ENCODE data around the gene FAM83G.

The FAM83G gene

DNA sequence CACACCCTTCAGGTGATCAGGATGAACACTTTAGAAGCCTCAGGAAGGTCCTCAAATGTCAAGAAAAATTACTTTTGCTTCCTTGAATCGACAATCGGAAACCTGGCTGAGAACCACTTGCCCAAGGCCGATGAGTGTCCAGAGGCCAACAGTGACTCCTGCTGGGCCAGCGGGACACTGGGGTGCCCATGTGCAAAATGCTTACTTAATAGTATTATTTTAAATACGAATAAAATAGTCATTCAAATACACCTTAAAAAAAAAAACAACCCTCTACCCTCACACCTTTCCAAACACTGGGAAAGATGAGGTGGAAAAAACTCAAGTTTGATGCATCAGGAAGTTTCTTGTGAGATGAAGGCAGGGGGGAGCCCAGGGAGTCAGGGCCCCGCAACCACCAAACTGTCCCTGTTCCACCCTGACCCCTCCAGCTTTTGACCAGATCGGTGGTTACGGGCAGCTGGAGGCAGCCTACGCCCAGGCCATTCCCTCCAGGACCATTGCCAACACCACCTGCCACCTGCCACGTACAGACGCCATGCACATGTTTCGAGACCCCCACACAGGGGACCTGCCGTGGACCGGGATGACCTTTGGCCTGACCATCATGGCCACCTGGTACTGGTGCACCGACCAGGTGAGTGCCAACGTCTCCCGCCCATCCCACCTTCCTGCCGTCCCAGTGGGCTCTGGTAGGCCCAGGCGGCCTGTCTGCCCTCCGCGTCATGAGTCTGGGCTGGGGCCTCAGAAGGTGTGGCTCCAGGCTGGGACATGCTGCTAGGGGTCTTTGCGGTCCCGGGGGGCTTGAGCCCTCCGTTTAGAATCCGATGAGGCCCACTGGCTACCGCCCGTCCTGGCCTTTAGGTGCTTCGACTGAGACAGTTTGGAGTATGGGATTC is 33.7 kb downstream of the FAM83G start:
- H3K4me3 ChIP-seq (ENCODE audit: low read depth, low read length), result no peak overlapping the region
- TF ChIP-seq, protein P1, sequence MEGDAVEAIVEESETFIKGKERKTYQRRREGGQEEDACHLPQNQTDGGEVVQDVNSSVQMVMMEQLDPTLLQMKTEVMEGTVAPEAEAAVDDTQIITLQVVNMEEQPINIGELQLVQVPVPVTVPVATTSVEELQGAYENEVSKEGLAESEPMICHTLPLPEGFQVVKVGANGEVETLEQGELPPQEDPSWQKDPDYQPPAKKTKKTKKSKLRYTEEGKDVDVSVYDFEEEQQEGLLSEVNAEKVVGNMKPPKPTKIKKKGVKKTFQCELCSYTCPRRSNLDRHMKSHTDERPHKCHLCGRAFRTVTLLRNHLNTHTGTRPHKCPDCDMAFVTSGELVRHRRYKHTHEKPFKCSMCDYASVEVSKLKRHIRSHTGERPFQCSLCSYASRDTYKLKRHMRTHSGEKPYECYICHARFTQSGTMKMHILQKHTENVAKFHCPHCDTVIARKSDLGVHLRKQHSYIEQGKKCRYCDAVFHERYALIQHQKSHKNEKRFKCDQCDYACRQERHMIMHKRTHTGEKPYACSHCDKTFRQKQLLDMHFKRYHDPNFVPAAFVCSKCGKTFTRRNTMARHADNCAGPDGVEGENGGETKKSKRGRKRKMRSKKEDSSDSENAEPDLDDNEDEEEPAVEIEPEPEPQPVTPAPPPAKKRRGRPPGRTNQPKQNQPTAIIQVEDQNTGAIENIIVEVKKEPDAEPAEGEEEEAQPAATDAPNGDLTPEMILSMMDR (IDR thresholded peaks at IDR 0.05; ENCODE audit: borderline replicate concordance, insufficient read depth, low read depth, low read length), result no peak

DNA sequence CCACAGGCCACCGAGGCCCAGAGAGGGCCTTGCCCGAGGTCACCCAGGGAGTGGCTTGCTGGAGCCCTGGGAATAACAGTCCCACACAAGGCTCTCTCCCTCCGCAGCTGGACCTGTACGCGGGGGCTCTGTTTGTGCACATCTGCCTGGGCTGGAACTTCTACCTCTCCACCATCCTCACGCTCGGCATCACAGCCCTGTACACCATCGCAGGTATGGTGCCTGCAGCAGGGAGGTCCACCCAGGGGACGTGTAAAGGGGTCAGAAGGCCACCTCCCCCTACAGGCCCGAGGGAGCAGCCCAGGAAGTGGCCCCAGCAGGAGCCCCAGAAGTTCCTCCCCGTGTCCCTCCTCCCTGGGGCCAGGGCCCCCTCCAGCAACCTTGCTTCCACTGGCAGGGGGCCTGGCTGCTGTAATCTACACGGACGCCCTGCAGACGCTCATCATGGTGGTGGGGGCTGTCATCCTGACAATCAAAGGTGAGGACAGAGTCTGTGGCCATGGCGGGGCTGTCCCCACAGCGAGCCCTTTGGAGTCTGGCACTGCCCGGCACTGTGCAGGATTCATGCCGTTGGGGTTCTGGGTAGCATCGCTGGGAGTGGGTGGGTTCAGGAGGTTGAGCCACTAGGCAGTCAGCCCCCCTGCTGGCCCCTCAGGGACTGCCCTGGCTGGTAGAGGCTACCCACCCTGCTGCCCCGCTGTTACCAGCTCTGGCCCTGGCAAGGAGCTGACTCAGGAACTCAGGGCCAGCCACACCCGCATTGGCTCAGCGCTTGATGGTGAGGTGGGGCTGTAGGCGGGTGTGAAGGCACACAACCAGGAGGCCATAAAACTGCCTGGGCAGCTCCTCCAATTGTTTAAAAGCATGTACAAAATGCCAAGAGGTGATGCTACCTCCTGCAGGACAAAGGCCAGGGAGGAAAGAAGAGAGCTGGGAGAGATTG is 35.3 kb downstream of the FAM83G start:
- TF ChIP-seq, protein P1 (IDR thresholded peaks at IDR 0.05; ENCODE audit: borderline replicate concordance, insufficient read depth, low read depth, low read length), result no peak
- no peak overlapping the region for H3K4me3 ChIP-seq (ENCODE audit: low read depth, low read length)

DNA sequence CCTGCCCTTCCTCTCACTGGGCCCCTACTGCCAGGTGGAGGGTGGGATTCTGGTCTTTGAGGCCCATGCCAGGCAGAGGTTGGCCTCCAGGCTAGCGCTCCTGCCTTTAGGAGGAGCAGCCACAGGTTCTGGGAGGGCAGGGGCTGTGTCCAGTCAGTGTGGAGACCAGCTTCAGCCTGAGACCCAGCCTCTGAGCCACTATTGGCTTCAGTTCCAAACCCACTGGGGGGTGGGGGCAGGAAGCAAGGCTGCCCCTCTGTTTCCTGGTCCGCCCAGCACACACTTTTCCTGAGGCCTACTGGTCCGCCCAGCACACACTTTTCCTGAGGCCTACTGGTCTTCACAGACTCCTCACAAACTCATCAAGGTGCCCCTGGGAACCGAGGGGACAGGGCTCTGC is 36.2 kb downstream of the FAM83G start:
- H3K4me3 ChIP-seq (ENCODE audit: low read depth, low read length), result no peak overlapping the region
- TF ChIP-seq, protein P1 (IDR thresholded peaks at IDR 0.05; ENCODE audit: borderline replicate concordance, insufficient read depth, low read depth, low read length), result no peak

DNA sequence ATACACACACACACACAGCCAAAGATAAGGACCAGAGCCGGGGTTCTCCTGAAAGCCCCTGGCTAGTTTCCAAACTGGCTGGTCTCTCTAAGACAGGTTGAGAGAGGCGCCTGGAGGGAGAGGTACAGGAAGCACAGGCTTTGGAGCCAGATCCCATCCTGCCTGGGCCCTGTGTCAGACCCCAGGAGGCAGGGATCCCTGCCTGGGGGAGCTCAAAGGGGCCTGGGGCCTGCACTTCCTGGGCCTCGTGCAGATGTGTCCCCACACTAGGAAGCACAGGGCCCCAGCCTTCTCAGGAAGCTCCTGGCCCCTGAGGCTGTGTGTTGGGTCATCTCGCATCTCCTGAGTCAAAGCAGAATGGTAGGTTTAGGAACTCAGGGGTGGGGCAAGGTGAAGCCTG is 36.6 kb downstream of the FAM83G start:
- H3K4me3 ChIP-seq (ENCODE audit: low read depth, low read length), result no peak overlapping the region
- TF ChIP-seq, protein P1 (IDR thresholded peaks at IDR 0.05; ENCODE audit: borderline replicate concordance, insufficient read depth, low read depth, low read length), result no peak

DNA sequence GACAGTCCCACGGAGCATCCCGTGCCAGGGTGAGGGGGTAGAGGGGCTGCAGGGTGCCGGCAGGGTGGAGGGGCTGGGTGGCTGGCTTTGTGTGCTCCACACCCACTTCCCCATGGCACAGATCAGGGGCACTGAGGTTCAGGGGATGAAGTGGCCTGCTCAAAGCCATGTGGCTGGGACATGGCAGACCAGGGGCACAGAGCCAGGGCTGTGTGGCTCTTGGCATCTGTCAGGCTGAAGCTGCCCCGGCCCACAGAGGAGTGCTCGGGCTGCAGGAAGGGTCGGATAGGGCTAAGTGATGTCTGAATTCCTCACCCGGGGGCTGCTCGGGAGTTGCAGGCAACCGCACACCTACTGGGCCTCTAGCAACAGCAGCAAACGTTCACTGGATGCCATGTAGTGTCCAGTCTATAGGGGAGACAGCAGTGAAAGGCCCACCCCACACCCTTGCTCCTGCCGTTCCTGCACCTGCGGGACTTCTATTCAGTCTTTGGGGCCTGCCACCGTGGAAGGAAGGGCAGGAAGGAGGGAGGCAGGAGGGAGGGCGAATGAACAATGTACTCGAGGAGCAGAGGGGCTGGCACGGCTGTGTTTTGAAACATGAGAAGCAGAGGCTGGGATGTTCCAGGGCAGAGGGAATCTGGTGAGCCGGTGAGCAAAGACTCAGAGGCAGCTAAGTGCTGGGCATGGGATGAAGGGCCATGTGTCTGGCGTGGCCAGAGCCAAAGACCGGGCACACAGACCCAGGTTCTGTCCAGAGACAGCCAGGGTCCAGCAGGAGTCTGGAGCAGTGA is 37.5 kb downstream of the FAM83G start:
- no peak overlapping the region for H3K4me3 ChIP-seq (ENCODE audit: low read depth, low read length)
- TF ChIP-seq, protein P1 (IDR thresholded peaks at IDR 0.05; ENCODE audit: borderline replicate concordance, insufficient read depth, low read depth, low read length), result no peak

DNA sequence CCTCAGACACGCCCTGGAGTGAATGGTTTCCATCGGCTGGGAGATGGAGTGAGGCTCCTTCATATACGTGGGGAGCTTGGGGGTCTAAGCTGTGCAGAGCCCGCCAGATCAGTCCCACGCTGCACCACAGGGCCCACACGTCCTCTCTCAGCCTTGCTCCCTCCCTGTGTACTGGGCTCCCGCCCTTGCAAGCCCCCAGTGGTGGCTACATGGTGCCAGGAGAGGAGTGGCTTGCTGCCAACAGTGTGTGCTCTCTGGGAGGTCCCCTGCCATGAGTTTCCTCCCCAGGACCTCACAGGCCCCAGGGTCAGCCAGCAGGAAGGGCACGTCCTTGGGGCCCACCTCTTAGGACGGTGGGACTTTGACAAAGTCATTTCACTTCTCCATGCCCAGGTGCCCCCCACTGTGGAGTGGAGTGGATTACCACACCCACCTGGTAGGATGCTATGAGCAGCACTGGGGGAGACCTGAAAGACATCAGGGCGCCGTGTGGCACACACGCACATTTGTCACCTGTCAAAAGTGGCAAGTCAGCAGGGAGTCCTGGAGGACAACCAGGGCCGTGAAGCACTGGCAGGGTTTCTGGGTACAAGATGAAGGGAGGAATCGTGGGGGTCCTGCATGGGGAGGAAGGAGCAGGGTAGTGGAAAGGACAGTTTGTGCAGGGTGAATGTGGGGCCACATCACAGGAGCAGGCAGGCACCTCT is 38.9 kb downstream of the FAM83G start:
- TF ChIP-seq, protein P1 (IDR thresholded peaks at IDR 0.05; ENCODE audit: borderline replicate concordance, insufficient read depth, low read depth, low read length), result no peak
- H3K4me3 ChIP-seq (ENCODE audit: low read depth, low read length), result no peak overlapping the region
